ENCODE results near the gene HTRA3. TPM values are rescaled to one million over a fixed set of nuclear protein-coding genes. Genes with fewer than 3 reads are reported as not detected.
"Not testable (repeated sequence)": the region's sequence is repeated elsewhere in the genome, so short reads cannot be mapped to it uniquely, and the experiment has no call there.

The HTRA3 gene
- total and polyA plus RNA-seq, 3 donors from 2014 or later = 6.1 to 17.3 (median 12.2) TPM

GRCh38 chr4:8348071-8348470 lies 78.5 kb downstream of the HTRA3 start:
- Histone ChIP-seq H3K4me1 (peaks cover 35% of the 10 kb centered on the region), H3K36me3 (ENCODE audit: low read depth, missing control alignments) (no peaks in the 10 kb centered on the region), H3K27me3 (no peaks in the 10 kb centered on the region), H3K27ac (no peak overlapping the region), H3K9me3 (no peaks in the 10 kb centered on the region), H3K4me3 (no peak overlapping the region)
- 83 to 87% methylated on average over 5 to 6 of the region's 6 CpGs for WGBS, 2 donors
- intact Hi-C loops (cut with DNase I; ENCODE audit: low total_unique reads) = no loop called here
- TF ChIP-seq, protein P1, sequence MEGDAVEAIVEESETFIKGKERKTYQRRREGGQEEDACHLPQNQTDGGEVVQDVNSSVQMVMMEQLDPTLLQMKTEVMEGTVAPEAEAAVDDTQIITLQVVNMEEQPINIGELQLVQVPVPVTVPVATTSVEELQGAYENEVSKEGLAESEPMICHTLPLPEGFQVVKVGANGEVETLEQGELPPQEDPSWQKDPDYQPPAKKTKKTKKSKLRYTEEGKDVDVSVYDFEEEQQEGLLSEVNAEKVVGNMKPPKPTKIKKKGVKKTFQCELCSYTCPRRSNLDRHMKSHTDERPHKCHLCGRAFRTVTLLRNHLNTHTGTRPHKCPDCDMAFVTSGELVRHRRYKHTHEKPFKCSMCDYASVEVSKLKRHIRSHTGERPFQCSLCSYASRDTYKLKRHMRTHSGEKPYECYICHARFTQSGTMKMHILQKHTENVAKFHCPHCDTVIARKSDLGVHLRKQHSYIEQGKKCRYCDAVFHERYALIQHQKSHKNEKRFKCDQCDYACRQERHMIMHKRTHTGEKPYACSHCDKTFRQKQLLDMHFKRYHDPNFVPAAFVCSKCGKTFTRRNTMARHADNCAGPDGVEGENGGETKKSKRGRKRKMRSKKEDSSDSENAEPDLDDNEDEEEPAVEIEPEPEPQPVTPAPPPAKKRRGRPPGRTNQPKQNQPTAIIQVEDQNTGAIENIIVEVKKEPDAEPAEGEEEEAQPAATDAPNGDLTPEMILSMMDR (IDR thresholded peaks at IDR 0.05) = no peak
- TF ChIP-seq POLR2A (IDR thresholded peaks at IDR 0.05) = no peak
- DNase-seq = no peak

DNA sequence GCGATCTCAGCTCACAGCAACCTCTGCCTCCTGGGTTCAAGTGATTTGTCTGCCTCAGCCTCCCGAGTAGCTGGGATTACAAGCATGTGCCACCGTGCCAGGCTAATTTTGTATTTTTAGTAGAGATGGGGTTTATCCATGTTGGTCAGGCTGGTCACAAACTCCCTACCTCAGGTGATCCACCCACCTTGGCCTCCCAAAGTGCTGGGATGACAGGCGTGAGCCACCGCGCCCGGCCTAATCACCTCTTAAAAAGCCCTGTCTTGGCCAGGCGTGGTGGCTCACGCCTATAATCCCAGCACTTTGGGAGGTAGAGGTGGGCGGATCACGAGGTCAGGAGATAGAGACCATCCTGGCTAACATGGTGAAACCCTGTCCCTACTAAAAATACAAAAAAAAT lies 79.7 kb downstream of the HTRA3 start:
- H3K27ac ChIP-seq; H3K9me3 ChIP-seq; H3K27me3 ChIP-seq; DNase-seq; H3K36me3 ChIP-seq (ENCODE audit: low read depth, missing control alignments); H3K4me3 ChIP-seq; intact Hi-C loops (cut with DNase I; ENCODE audit: low total_unique reads): not testable (repeated sequence)
- peaks cover 29% of the 10 kb centered on the region for H3K4me1 ChIP-seq
- WGBS, 2 donors = 94 to 98% methylated on average over 7 to 11 of the region's 11 CpGs

- no peak overlapping the region for H3K4me3 ChIP-seq
- H3K36me3 ChIP-seq (ENCODE audit: low read depth, missing control alignments) = no peaks in the 10 kb centered on the region
- 78 to 85% methylated on average over 7 of the region's 7 CpGs for WGBS, 2 donors
- intact Hi-C loops (cut with DNase I; ENCODE audit: low total_unique reads) = no loop called here
- no peaks in the 10 kb centered on the region for H3K9me3 ChIP-seq
- TF ChIP-seq, protein P1 (IDR thresholded peaks at IDR 0.05) = no peak
- TF ChIP-seq POLR2A (IDR thresholded peaks at IDR 0.05) = no peak
- DNase-seq = no peak
- H3K27ac ChIP-seq = no peak overlapping the region
- H3K4me1 ChIP-seq = peaks cover 29% of the 10 kb centered on the region
- H3K27me3 ChIP-seq = no peaks in the 10 kb centered on the region
These were observed 80.2 kb downstream of the HTRA3 start for GRCh38 chr4:8349664-8350236.

GRCh38 chr4:8350352-8350751 lies 80.8 kb downstream of the HTRA3 start:
- Histone ChIP-seq H3K9me3 (no peaks in the 10 kb centered on the region), H3K36me3 (ENCODE audit: low read depth, missing control alignments) (no peaks in the 10 kb centered on the region), H3K27me3 (no peaks in the 10 kb centered on the region), H3K4me1 (peaks cover 29% of the 10 kb centered on the region), H3K27ac (no peak overlapping the region), H3K4me3 (no peak overlapping the region)
- no peak for TF ChIP-seq POLR2A (IDR thresholded peaks at IDR 0.05)
- TF ChIP-seq, protein P1 (IDR thresholded peaks at IDR 0.05) = no peak
- intact Hi-C loops (cut with DNase I; ENCODE audit: low total_unique reads) = no loop called here
- DNase-seq = no peak
- WGBS, 2 donors = 93 to 95% methylated on average over 13 of the region's 13 CpGs

DNA sequence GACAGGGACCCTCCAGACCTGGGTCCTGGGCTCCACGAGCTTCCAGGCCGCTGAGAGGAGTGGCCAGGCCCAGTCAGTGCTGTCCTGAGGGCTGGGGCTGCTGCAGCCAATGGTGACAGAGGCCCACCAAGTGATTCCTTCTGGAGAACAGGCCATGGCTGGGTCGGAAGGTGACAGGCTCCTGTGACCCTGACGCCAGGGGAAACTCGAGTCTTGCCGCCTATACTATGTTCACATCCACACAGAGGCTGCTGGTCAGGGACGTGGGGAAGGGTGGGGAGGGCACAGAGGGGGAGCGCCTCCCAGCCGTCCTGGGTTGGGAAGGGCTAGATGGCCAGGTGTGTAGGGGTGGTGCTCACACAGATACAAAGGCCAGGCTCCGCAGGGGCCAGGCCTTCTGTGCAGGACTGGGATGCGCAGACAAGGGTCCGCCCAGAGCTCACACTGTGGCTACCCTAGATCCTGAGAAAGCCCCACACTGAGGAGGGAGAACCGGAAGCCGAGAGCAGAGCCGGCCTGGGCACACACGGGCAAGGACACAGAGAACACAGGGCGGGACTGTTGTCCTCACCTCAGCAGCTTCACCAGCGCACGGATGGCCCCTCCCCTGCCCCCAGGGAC lies 81.4 kb downstream of the HTRA3 start:
- DNase-seq = no peak
- H3K4me3 ChIP-seq = no peak overlapping the region
- no peaks in the 10 kb centered on the region for H3K9me3 ChIP-seq
- no peaks in the 10 kb centered on the region for H3K27me3 ChIP-seq
- intact Hi-C loops (cut with DNase I; ENCODE audit: low total_unique reads) = no loop called here
- WGBS, 2 donors = 77 to 78% methylated on average over 19 of the region's 19 CpGs
- peaks cover 32% of the 10 kb centered on the region for H3K4me1 ChIP-seq
- no peaks in the 10 kb centered on the region for H3K36me3 ChIP-seq (ENCODE audit: low read depth, missing control alignments)
- TF ChIP-seq, protein P1 (IDR thresholded peaks at IDR 0.05) = no peak
- TF ChIP-seq POLR2A (IDR thresholded peaks at IDR 0.05) = no peak
- H3K27ac ChIP-seq = no peak overlapping the region
